ENCODE results near the gene PLXNA4.

Gene PLXNA4

DNA sequence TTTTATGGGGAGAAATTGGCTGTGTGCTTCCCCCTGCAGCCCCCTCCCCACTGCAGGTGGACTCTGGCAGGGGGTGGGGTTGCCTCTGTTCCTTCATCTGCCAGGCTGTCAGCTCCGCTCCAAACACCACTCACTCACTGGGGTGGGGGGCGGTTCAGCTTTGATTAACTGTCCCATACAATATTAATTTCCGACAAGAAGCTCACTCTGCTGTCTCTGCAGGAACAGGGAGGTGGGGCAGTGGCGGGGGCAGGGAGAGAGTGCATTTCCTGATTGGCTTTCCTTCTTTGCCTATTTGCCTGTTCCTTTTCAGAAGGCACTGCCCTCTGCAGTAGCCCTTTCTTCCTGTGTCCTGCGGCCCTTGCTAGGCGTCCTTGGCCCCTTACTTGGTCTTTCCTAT lies 500.8 kb downstream of the PLXNA4 start:
- DNase-seq = no peak

DNA sequence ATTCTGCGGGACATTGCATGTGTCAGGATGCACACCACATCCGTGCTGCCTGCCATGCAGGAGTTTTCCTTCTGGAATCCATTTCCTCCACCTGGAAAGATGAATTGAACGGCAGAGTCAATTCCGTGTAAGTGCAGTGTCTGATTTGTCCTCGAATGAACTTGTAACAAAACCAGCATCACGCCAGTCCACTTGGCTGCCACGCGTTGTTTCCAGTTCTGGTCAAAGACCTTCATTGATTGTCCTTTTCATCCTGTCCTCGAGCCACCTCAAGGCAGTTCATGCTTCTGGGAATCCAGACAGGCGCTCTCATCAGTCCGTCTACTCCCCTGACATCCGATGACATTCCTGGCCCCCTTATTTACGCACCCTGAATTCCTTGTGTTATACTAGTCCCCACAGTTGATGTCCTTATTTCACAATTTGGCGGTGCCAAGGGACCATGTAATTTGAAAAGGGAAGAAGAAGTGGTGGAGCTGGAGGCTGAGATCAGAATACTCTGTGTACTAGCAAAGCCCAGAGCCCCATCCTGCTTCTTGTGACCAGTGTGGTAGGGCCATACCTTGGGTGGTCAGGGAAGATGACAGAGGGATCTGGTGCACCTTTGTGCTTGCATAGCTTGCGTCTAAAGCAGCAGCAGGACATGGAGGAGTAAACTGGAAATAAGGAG lies 502.2 kb downstream of the PLXNA4 start:
- no peak for DNase-seq
